Left kidney (tissue), 2 donors: ENCODE data around the gene CAMTA1. TPM values are rescaled to one million over a fixed set of nuclear protein-coding genes. Genes with fewer than 3 reads are reported as not detected.

Experiments
- DNase-seq: peaks from one replicate; pipeline ENCODE4 v3.0.0-alpha.2; 2013
- polyA plus RNA-seq: library from polyadenylated mRNA; unstranded; fragments of 120-200 nt; gene quantifications from one replicate; pipeline ENCODE4 v1.2.1, GENCODE V29; 2013; ENCODE audit not compliant: insufficient read length

CAMTA1 gene
- polyA plus RNA-seq, 1 donor, result 88.8 TPM

- DNase-seq, result no peak
These were observed 947.1 kb downstream of the CAMTA1 start for GRCh38 chr1:7732331-7732730.

GRCh38 chr1:7733276-7733675 is 948.0 kb downstream of the CAMTA1 start:
- DNase-seq, result no peak

GRCh38 chr1:7738044-7738443 is 952.8 kb downstream of the CAMTA1 start:
- no peak for DNase-seq

GRCh38 chr1:7743346-7743745 is 958.1 kb downstream of the CAMTA1 start:
- no peak for DNase-seq

GRCh38 chr1:7744882-7745281 is 959.6 kb downstream of the CAMTA1 start:
- no peak for DNase-seq

GRCh38 chr1:7745783-7746182 is 960.5 kb downstream of the CAMTA1 start:
- DNase-seq, result no peak

- DNase-seq, result no peak
These were observed 962.4 kb downstream of the CAMTA1 start for GRCh38 chr1:7747605-7748004.

GRCh38 chr1:7749126-7749525 is 963.9 kb downstream of the CAMTA1 start:
- DNase-seq, result no peak

- DNase-seq, result no peak
These were observed 965.9 kb downstream of the CAMTA1 start for GRCh38 chr1:7751174-7751573.

- DNase-seq, result peak; percentile 86
These were observed 967.5 kb downstream of the CAMTA1 start for GRCh38 chr1:7752512-7753417.

- DNase-seq, result no peak
These were observed 968.4 kb downstream of the CAMTA1 start for GRCh38 chr1:7753641-7754040.

- no peak for DNase-seq
These were observed 969.0 kb downstream of the CAMTA1 start for GRCh38 chr1:7754234-7754633.

- DNase-seq, result peak; percentile 5
These were observed 970.2 kb downstream of the CAMTA1 start for GRCh38 chr1:7755448-7755847.

- DNase-seq, result no peak
These were observed 975.0 kb downstream of the CAMTA1 start for GRCh38 chr1:7760245-7760644.

- DNase-seq, result no peak
These were observed 975.8 kb downstream of the CAMTA1 start for GRCh38 chr1:7761103-7761502.

GRCh38 chr1:7767176-7767575 is 981.9 kb downstream of the CAMTA1 start:
- DNase-seq, result no peak

GRCh38 chr1:7768583-7768982 is 983.3 kb downstream of the CAMTA1 start:
- no peak for DNase-seq

- no peak for DNase-seq
These were observed 984.6 kb downstream of the CAMTA1 start for GRCh38 chr1:7769673-7770412.

- DNase-seq, result no peak
These were observed 985.4 kb downstream of the CAMTA1 start for GRCh38 chr1:7770669-7770996.

- DNase-seq, result peak; percentile 78
These were observed 986.0 kb downstream of the CAMTA1 start, which contains the start of gene VAMP3 for GRCh38 chr1:7770997-7771822. Gene VAMP3, plus strand, starts transcription at chr1:7771296. Its CDS starts 88 bp downstream, at chr1:7771384.

GRCh38 chr1:7771823-7772299 is 986.6 kb downstream of the CAMTA1 start:
- DNase-seq, result no peak

- no peak for DNase-seq
These were observed 992.3 kb downstream of the CAMTA1 start for GRCh38 chr1:7777591-7777990.
